CD4-positive, alpha-beta T cell (primary cell): ENCODE measurements around the gene NOP10. TPM values are rescaled to one million over a fixed set of nuclear protein-coding genes. Genes with fewer than 3 reads are reported as not detected.

Source experiments
- ATAC-seq: fragments of 200-7000 bp; cut with Tn5 transposase; one replicate; pipeline ENCODE4 v1.10.0; 2022; ENCODE audit warnings: mild to moderate bottlenecking; ENCODE audit not compliant: poor library complexity
- CTCF ChIA-PET: fragments of 350-600 bp; sonication (Branson Sonifier 250); formaldehyde crosslinking; loops from one replicate; lab custom pipeline; 2021; ENCODE audit warnings: antibody characterized with exemption, inconsistent platforms; lab: Charles Lee
- POLR2A ChIA-PET: fragments of 350-600 bp; sonication (Branson Sonifier 250); formaldehyde crosslinking; loops from one replicate; lab custom pipeline; 2021; ENCODE audit warnings: antibody characterized with exemption, inconsistent platforms; lab: Charles Lee
- DNase-seq, 14 experiments: peaks; one replicate each; pipeline ENCODE4 v3.0.0-alpha.2; 2013 to 2020; ENCODE audit warnings: mixed read lengths in 2 of 14
- H3K27ac ChIP-seq, 2 donors: one replicate each; pipeline versions ENCODE4 v1.5.1 to v1.7.0; 2013; ENCODE audit warnings: low read length in 2 of 2, low read depth in 1 of 2, mild to moderate bottlenecking in 1 of 2
- H3K27me3 ChIP-seq, 2 experiments: 1 replicate in 1 of 2; 2 replicates in 1 of 2; pipeline versions ENCODE4 v1.6.1 to v1.7.0; 2013; ENCODE audit warnings: low read length in 2 of 2, control low read depth in 1 of 2, mild to moderate bottlenecking in 1 of 2, moderate library complexity in 1 of 2; ENCODE audit not compliant: insufficient read depth in 2 of 2, control insufficient read depth in 1 of 2
- H3K36me3 ChIP-seq: one replicate; pipeline ENCODE4 v1.6.1; 2013; ENCODE audit warnings: low read length, control low read depth; ENCODE audit not compliant: insufficient read depth
- H3K4me1 ChIP-seq: one replicate; pipeline ENCODE4 v1.6.1; 2013; ENCODE audit warnings: low read length, control low read depth; ENCODE audit not compliant: insufficient read depth
- H3K4me3 ChIP-seq: one replicate; pipeline ENCODE4 v1.5.1; 2013; ENCODE audit warnings: mild to moderate bottlenecking, low read length, moderate library complexity
- H3K9me3 ChIP-seq, 2 experiments: 1 replicate in 1 of 2; 2 replicates in 1 of 2; pipeline versions ENCODE4 v1.6.1 to v1.7.0; 2013; ENCODE audit warnings: low read length in 2 of 2, mild to moderate bottlenecking in 2 of 2, control low read depth in 1 of 2, moderate library complexity in 1 of 2; ENCODE audit not compliant: control insufficient read depth in 1 of 2, insufficient read depth in 1 of 2
- H3K27ac Mint-ChIP-seq: one replicate; pipeline ENCODE4 v1.8.0; 2020; ENCODE audit warnings: mixed read lengths
- H3K27me3 Mint-ChIP-seq: one replicate; pipeline ENCODE4 v1.8.0; 2021; ENCODE audit warnings: mixed read lengths
- H3K36me3 Mint-ChIP-seq: one replicate; pipeline ENCODE4 v1.8.0; 2021; ENCODE audit warnings: low read depth, mixed read lengths
- H3K4me1 Mint-ChIP-seq: one replicate; pipeline ENCODE4 v1.8.0; 2021; ENCODE audit warnings: low read depth, mixed read lengths
- H3K4me3 Mint-ChIP-seq: one replicate; pipeline ENCODE4 v1.8.0; 2020; ENCODE audit warnings: mild to moderate bottlenecking, mixed read lengths
- H3K9me3 Mint-ChIP-seq: one replicate; pipeline ENCODE4 v1.8.0; 2020; ENCODE audit warnings: mixed read lengths
- CTCF ChIP-seq: fragments of 200-600 bp; IDR thresholded peaks from one replicate; pipeline ENCODE4 v1.8.0; 2022; ENCODE audit warnings: antibody characterized with exemption, mild to moderate bottlenecking
- intact Hi-C, 2 experiments: fragments of 100-400 bp; cut with DNase I in 1 of 2; cut with micrococcal nuclease in 1 of 2; formaldehyde crosslinking; loops; one replicate each; pipeline versions ENCODE4 v1.15.1 to v1.9.0; 2023 to 2025; cut with DNase I, micrococcal nuclease
- total RNA-seq, 174 experiments: library from RNA in 2 of 174; stranded (reverse) in 2 of 174; gene quantifications; one replicate each; pipeline ENCODE4 v1.2.3 and lab custom pipeline; 2021 to 2026

NOP10 gene
- total RNA-seq, 2 experiments from 2014 or later = 44.4 to 44.8 TPM

GRCh38 chr15:34357653-34358052, 14.7 kb upstream of the NOP10 start:
- Mint-ChIP-seq H3K4me3 (no peak overlapping the region), H3K27ac (no peak overlapping the region), H3K4me1 (peaks cover 4% of the 10 kb centered on the region), H3K9me3 (no peaks in the 10 kb centered on the region), H3K27me3 (no peaks in the 10 kb centered on the region), H3K36me3 (peaks cover 77% of the 10 kb centered on the region)
- DNase-seq (no peak), ATAC-seq (no peak)
- peaks cover 68% of the 10 kb centered on the region for H3K36me3 ChIP-seq
- H3K4me1 ChIP-seq = no peaks in the 10 kb centered on the region
- CTCF ChIA-PET = interaction anchor here (0.6 to 1.7 kb wide), 3 partner anchors 10 to 130 kb away, joined by 3 to 12 read pairs (median 4); partner anchors contain the start of gene LPCAT4
- intact Hi-C loops = no loop called here
- no peaks in the 10 kb centered on the region for H3K9me3 ChIP-seq
- no peak for TF ChIP-seq CTCF
- H3K4me3 ChIP-seq = no peak overlapping the region
- no peaks in the 10 kb centered on the region for H3K27me3 ChIP-seq
- H3K27ac ChIP-seq = no peak overlapping the region
- POLR2A ChIA-PET = interaction anchor here (1.6 kb wide), 1 partner anchor 20 kb away, joined by 8 read pairs; the partner anchor contains the start of gene SLC12A6

- DNase-seq (no peak), ATAC-seq (no peak)
- Histone ChIP-seq H3K4me1 (no peaks in the 10 kb centered on the region), H3K9me3 (no peaks in the 10 kb centered on the region), H3K4me3 (no peak overlapping the region), H3K27ac (no peak overlapping the region), H3K36me3 (peaks cover 48% of the 10 kb centered on the region), H3K27me3 (no peaks in the 10 kb centered on the region)
- Mint-ChIP-seq H3K27me3 (no peaks in the 10 kb centered on the region), H3K4me3 (no peak overlapping the region), H3K36me3 (peaks cover 53% of the 10 kb centered on the region), H3K4me1 (no peaks in the 10 kb centered on the region), H3K27ac (no peak overlapping the region), H3K9me3 (no peaks in the 10 kb centered on the region)
- no peak for TF ChIP-seq CTCF
- intact Hi-C loops = no loop called here
- POLR2A ChIA-PET = interaction anchor here (2.3 kb wide), 1 partner anchor 11 kb away, joined by 10 read pairs; the partner anchor contains the start of gene LPCAT4
- CTCF ChIA-PET = interaction anchor here (1.1 kb wide), 1 partner anchor 12 kb away, joined by 5 read pairs; the partner anchor contains the start of genes NOP10 and NUTM1
Observed at GRCh38 chr15:34355241-34355640, 12.3 kb upstream of the NOP10 start.

GRCh38 chr15:34354286-34354685, 11.3 kb upstream of the NOP10 start:
- H3K36me3 Mint-ChIP-seq = peaks cover 44% of the 10 kb centered on the region
- H3K4me1 Mint-ChIP-seq = no peaks in the 10 kb centered on the region
- no peaks in the 10 kb centered on the region for H3K27me3 Mint-ChIP-seq
- no peaks in the 10 kb centered on the region for H3K9me3 Mint-ChIP-seq
- DNase-seq = no peak
- Histone ChIP-seq H3K27me3 (no peaks in the 10 kb centered on the region), H3K27ac (no peak overlapping the region), H3K9me3 (no peaks in the 10 kb centered on the region), H3K4me3 (no peak overlapping the region), H3K4me1 (no peaks in the 10 kb centered on the region), H3K36me3 (peaks cover 38% of the 10 kb centered on the region)
- no peak overlapping the region for H3K4me3 Mint-ChIP-seq
- ChIA-PET POLR2A (interaction anchor here (0.6 to 2.3 kb wide), 2 partner anchors 11 to 12 kb away, joined by 3 to 10 read pairs; partner anchors contain the start of gene LPCAT4), CTCF (no interaction called here)
- intact Hi-C loops = no loop called here
- TF ChIP-seq CTCF = no peak
- no peak for ATAC-seq
- H3K27ac Mint-ChIP-seq = no peak overlapping the region
